Measurements from ENCODE around the gene ERICH4.
"Not testable (repeated sequence)": the region's sequence is repeated elsewhere in the genome, so short reads cannot be mapped to it uniquely, and the experiment has no call there.

The ERICH4 gene

GRCh38 chr19:41435376-41435775, 7.6 kb upstream of the ERICH4 start:
- DNase-seq (ENCODE audit: low spot score): not testable (repeated sequence)

- no peak for DNase-seq (ENCODE audit: low spot score)
These were observed 6.9 kb upstream of the ERICH4 start for GRCh38 chr19:41435936-41436673.

GRCh38 chr19:41436674-41436951, 6.3 kb upstream of the ERICH4 start:
- no peak for DNase-seq (ENCODE audit: low spot score)

- DNase-seq (ENCODE audit: low spot score): no peak
These were observed 4.9 kb upstream of the ERICH4 start for GRCh38 chr19:41437944-41438574.

GRCh38 chr19:41439441-41440222, 3.3 kb upstream of the ERICH4 start, which contains the start of gene DMAC2:
Gene DMAC2 (minus strand): TSS chr19:41439912. CDS start chr19:41439899, 13 bp downstream.
- DNase-seq (ENCODE audit: low spot score): peak; percentile 97

GRCh38 chr19:41441321-41441945, 1.5 kb upstream of the ERICH4 start:
- DNase-seq (ENCODE audit: low spot score): no peak

- no peak for DNase-seq (ENCODE audit: low spot score)
These were observed 978 bp downstream of the ERICH4 start for GRCh38 chr19:41443813-41444455.

- DNase-seq (ENCODE audit: low spot score): no peak
These were observed 2.6 kb downstream of the ERICH4 start for GRCh38 chr19:41445575-41445974.

GRCh38 chr19:41447732-41448332, 4.9 kb downstream of the ERICH4 start:
- DNase-seq (ENCODE audit: low spot score): no peak

GRCh38 chr19:41449079-41449864, 6.3 kb downstream of the ERICH4 start:
- DNase-seq (ENCODE audit: low spot score): peak; percentile 65

GRCh38 chr19:41449865-41450178, 6.9 kb downstream of the ERICH4 start:
- DNase-seq (ENCODE audit: low spot score): no peak

GRCh38 chr19:41452584-41453275, 9.8 kb downstream of the ERICH4 start:
- no peak for DNase-seq (ENCODE audit: low spot score)

- no peak for DNase-seq (ENCODE audit: low spot score)
These were observed 13.0 kb downstream of the ERICH4 start for GRCh38 chr19:41455936-41456335.

GRCh38 chr19:41456342-41456918, 13.5 kb downstream of the ERICH4 start:
- DNase-seq (ENCODE audit: low spot score): no peak

- DNase-seq (ENCODE audit: low spot score): no peak
These were observed 14.3 kb downstream of the ERICH4 start for GRCh38 chr19:41457241-41457640.

- no peak for DNase-seq (ENCODE audit: low spot score)
These were observed 19.5 kb downstream of the ERICH4 start for GRCh38 chr19:41462497-41462896.

GRCh38 chr19:41463257-41464256, 20.6 kb downstream of the ERICH4 start:
- not testable (repeated sequence) for DNase-seq (ENCODE audit: low spot score)

- no peak for DNase-seq (ENCODE audit: low spot score)
These were observed 33.6 kb downstream of the ERICH4 start for GRCh38 chr19:41476583-41476982.

GRCh38 chr19:41478171-41478570, 35.2 kb downstream of the ERICH4 start:
- no peak for DNase-seq (ENCODE audit: low spot score)
